Pulmonary artery endothelial cell (primary cell): ENCODE data around the gene PRR5L. TPM values are rescaled to one million over a fixed set of nuclear protein-coding genes. Genes with fewer than 3 reads are reported as not detected.

Experiments
- DNase-seq: peaks from one replicate; pipeline ENCODE4 v3.0.0-alpha.2; 2011; ENCODE audit warnings: low read depth, low spot score
- total RNA-seq: library from RNA; depleted of rRNA; stranded (reverse); fragments of >200 nt; gene quantifications from 2 replicates; pipeline ENCODE4 v1.2.3, GENCODE V29; 2014

PRR5L gene
- total RNA-seq, 1 donor from 2014 or later: 9.6 TPM

- no peak for DNase-seq
These were observed 104.8 kb downstream of the PRR5L start for GRCh38 chr11:36400766-36401455.

GRCh38 chr11:36402568-36403170 is 106.6 kb downstream of the PRR5L start:
- no peak for DNase-seq

- no peak for DNase-seq
These were observed 107.6 kb downstream of the PRR5L start for GRCh38 chr11:36403661-36404060.

GRCh38 chr11:36404831-36405230 is 108.7 kb downstream of the PRR5L start:
- DNase-seq: no peak

GRCh38 chr11:36405585-36406367 is 109.7 kb downstream of the PRR5L start:
- no peak for DNase-seq

GRCh38 chr11:36407356-36407755 is 111.3 kb downstream of the PRR5L start:
- no peak for DNase-seq

GRCh38 chr11:36408498-36409136 is 112.5 kb downstream of the PRR5L start:
- DNase-seq: no peak

- DNase-seq: peak; percentile 56
These were observed 113.2 kb downstream of the PRR5L start for GRCh38 chr11:36409152-36409816.

- no peak for DNase-seq
These were observed 115.1 kb downstream of the PRR5L start for GRCh38 chr11:36411202-36411640.

GRCh38 chr11:36412781-36413383 is 116.8 kb downstream of the PRR5L start:
- no peak for DNase-seq

- DNase-seq: no peak
These were observed 121.1 kb downstream of the PRR5L start for GRCh38 chr11:36417154-36417553.

- no peak for DNase-seq
These were observed 123.8 kb downstream of the PRR5L start for GRCh38 chr11:36419791-36420424.

GRCh38 chr11:36421546-36422155 is 125.6 kb downstream of the PRR5L start:
- no peak for DNase-seq

GRCh38 chr11:36425561-36426081 is 129.5 kb downstream of the PRR5L start:
- DNase-seq: no peak

- DNase-seq: no peak
These were observed 130.2 kb downstream of the PRR5L start for GRCh38 chr11:36426226-36426848.

- no peak for DNase-seq
These were observed 131.0 kb downstream of the PRR5L start for GRCh38 chr11:36427079-36427478.

GRCh38 chr11:36427876-36428275 is 131.8 kb downstream of the PRR5L start:
- no peak for DNase-seq

GRCh38 chr11:36431429-36432092 is 135.5 kb downstream of the PRR5L start:
- peak; percentile 80 for DNase-seq

- DNase-seq: no peak
These were observed 136.0 kb downstream of the PRR5L start for GRCh38 chr11:36432093-36432469.
